ENCODE data around the gene TAX1BP3. TPM values are rescaled to one million over a fixed set of nuclear protein-coding genes. Genes with fewer than 3 reads are reported as not detected.
"Not testable (repeated sequence)": the region's sequence is repeated elsewhere in the genome, so short reads cannot be mapped to it uniquely, and the experiment has no call there.

The TAX1BP3 gene
- total RNA-seq, 1 experiment from 2014 or later: 50.0 TPM

GRCh38 chr17:3704931-3705717 is 36.7 kb upstream of the TAX1BP3 start:
- no peak for TF ChIP-seq CEBPB (IDR thresholded peaks at IDR 0.05; ENCODE audit: low read depth)
- TF ChIP-seq POLR2A (IDR thresholded peaks at IDR 0.05; ENCODE audit: borderline replicate concordance, extremely low read depth, insufficient read depth, insufficient read length): no peak
- TF ChIP-seq SP1 (IDR thresholded peaks at IDR 0.05; ENCODE audit: low read depth): no peak
- no peak for TF ChIP-seq CTCF (IDR thresholded peaks at IDR 0.05 in 2 of 3, conservative IDR thresholded peaks at IDR 0.05 in 1 of 3; ENCODE audit: borderline replicate concordance in 1 of 3, insufficient read depth in 1 of 3, low read depth in 2 of 3, low read length in 2 of 3)
- no peak for TF ChIP-seq EZH2phosphoT487 (IDR thresholded peaks at IDR 0.05; ENCODE audit: borderline replicate concordance)
- TF ChIP-seq ZFX (IDR thresholded peaks at IDR 0.05): no peak
- BruUV-seq (replicated peaks): no TSS peak
- Histone ChIP-seq H3K36me3 (ENCODE audit: control insufficient read depth in 1 of 2, insufficient read depth in 2 of 2, low read length in 2 of 2) (no peaks in the 10 kb centered on the region), H3K27ac (ENCODE audit: low read depth, low read length) (no peak overlapping the region), H3K9ac (ENCODE audit: low read length) (no peak overlapping the region), H2AFZ (ENCODE audit: low read depth, low read length, poor library complexity, severe bottlenecking) (no peak overlapping the region), H4K20me1 (ENCODE audit: insufficient read depth) (no peaks in the 10 kb centered on the region), H3K27me3 (ENCODE audit: insufficient read depth, low read length) (no peaks in the 10 kb centered on the region), H3K9me3 (ENCODE audit: control insufficient read depth in 1 of 2, insufficient read depth in 1 of 2, low read depth in 1 of 2, low read length in 2 of 2) (no peaks in the 10 kb centered on the region), H3K79me2 (ENCODE audit: insufficient read depth, low read length) (no peaks in the 10 kb centered on the region), H3K4me3 (replicated peaks in 1 of 2; ENCODE audit: low read depth in 1 of 2, low read length in 2 of 2) (no peak overlapping the region), H3K4me1 (ENCODE audit: control insufficient read depth in 1 of 2, insufficient read depth in 2 of 2, low read length in 2 of 2) (no peaks in the 10 kb centered on the region), H3K9me2 (ENCODE audit: insufficient read depth) (no peaks in the 10 kb centered on the region), H3K4me2 (ENCODE audit: low read length) (no peak overlapping the region)
- ATAC-seq (no peak), DNase-seq (ENCODE audit: low read depth, low spot score) (no peak)
- intact Hi-C loops (cut with micrococcal nuclease): no loop called here
- RAD21 ChIA-PET (ENCODE audit: low non-redundant PET in 1 of 2, low total read pairs in 2 of 2, uncharacterized antibody in 2 of 2, unreplicated experiment in 2 of 2): no interaction called here
- CTCF ChIA-PET: no interaction called here
- POLR2A ChIA-PET: no interaction called here

GRCh38 chr17:3702041-3702539 is 33.7 kb upstream of the TAX1BP3 start:
- H2AFZ ChIP-seq (ENCODE audit: low read depth, low read length, poor library complexity, severe bottlenecking); POLR2A ChIA-PET; H3K9me2 ChIP-seq (ENCODE audit: insufficient read depth); H3K4me1 ChIP-seq (ENCODE audit: control insufficient read depth in 1 of 2, insufficient read depth in 2 of 2, low read length in 2 of 2); RAD21 ChIA-PET (ENCODE audit: low non-redundant PET in 1 of 2, low total read pairs in 2 of 2, uncharacterized antibody in 2 of 2, unreplicated experiment in 2 of 2); H3K27ac ChIP-seq (ENCODE audit: low read depth, low read length); H3K79me2 ChIP-seq (ENCODE audit: insufficient read depth, low read length); H3K4me2 ChIP-seq (ENCODE audit: low read length); H4K20me1 ChIP-seq (ENCODE audit: insufficient read depth); H3K9ac ChIP-seq (ENCODE audit: low read length); H3K27me3 ChIP-seq (ENCODE audit: insufficient read depth, low read length); intact Hi-C loops (cut with micrococcal nuclease); H3K36me3 ChIP-seq (ENCODE audit: control insufficient read depth in 1 of 2, insufficient read depth in 2 of 2, low read length in 2 of 2); BruUV-seq (replicated peaks); H3K4me3 ChIP-seq (replicated peaks in 1 of 2; ENCODE audit: low read depth in 1 of 2, low read length in 2 of 2); DNase-seq (ENCODE audit: low read depth, low spot score): not testable (repeated sequence)
- CTCF ChIA-PET: interaction anchor here (1.8 kb wide), 1 partner anchor 36 kb away, joined by 4 read pairs; no protein-coding TSS in a partner anchor
- H3K9me3 ChIP-seq (ENCODE audit: control insufficient read depth in 1 of 2, insufficient read depth in 1 of 2, low read depth in 1 of 2, low read length in 2 of 2): peaks cover 9 to 10% of the 10 kb centered on the region in 2 experiments; a peak in 2 of 4 replicates
- peak; percentile 42; the same call in 1 of the 2 replicates for ATAC-seq
